ENCODE data around the gene SYCP2L. TPM values are rescaled to one million over a fixed set of nuclear protein-coding genes. Genes with fewer than 3 reads are reported as not detected.
"Not testable (repeated sequence)": the region's sequence is repeated elsewhere in the genome, so short reads cannot be mapped to it uniquely, and the experiment has no call there.

The SYCP2L gene
- total and polyA plus RNA-seq, 8 donors, result 1.1 to 2.3 (median 1.4) TPM

DNA sequence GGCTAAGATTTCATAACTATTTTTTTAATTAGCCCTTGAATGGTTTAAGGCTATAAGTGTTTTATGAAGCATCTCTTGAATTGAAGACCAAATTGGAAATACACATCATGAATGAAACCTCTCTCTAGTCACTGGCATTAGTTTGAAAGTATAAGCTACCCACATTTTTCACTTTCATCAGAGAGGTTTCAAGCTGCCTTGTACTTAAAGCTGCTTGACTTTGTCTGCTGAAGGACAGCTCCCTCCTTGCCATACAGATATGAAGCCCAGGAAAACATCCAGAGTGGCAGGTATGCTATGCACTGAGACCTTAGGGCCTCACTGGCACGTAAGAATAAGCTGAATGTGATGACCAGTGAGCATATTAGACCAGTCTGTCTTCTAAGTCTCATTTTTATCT is 94.6 kb downstream of the SYCP2L start:
- no peak overlapping the region for H3K27ac ChIP-seq
- DNase-seq (no peak), ATAC-seq (no peak), FAIRE-seq (no peak)
- intact Hi-C loops (cut with DNase I), result no loop called here
- H3K4me1 ChIP-seq, result no peaks in the 10 kb centered on the region
- no peaks in the 10 kb centered on the region for H3K9me3 ChIP-seq
- WGBS, 2 donors, result 83 to 85% methylated on average over 1 of the region's 1 CpG
- H3K4me3 ChIP-seq, result no peak overlapping the region
- no peaks in the 10 kb centered on the region for H3K36me3 ChIP-seq
- TF ChIP-seq, protein P1, sequence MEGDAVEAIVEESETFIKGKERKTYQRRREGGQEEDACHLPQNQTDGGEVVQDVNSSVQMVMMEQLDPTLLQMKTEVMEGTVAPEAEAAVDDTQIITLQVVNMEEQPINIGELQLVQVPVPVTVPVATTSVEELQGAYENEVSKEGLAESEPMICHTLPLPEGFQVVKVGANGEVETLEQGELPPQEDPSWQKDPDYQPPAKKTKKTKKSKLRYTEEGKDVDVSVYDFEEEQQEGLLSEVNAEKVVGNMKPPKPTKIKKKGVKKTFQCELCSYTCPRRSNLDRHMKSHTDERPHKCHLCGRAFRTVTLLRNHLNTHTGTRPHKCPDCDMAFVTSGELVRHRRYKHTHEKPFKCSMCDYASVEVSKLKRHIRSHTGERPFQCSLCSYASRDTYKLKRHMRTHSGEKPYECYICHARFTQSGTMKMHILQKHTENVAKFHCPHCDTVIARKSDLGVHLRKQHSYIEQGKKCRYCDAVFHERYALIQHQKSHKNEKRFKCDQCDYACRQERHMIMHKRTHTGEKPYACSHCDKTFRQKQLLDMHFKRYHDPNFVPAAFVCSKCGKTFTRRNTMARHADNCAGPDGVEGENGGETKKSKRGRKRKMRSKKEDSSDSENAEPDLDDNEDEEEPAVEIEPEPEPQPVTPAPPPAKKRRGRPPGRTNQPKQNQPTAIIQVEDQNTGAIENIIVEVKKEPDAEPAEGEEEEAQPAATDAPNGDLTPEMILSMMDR (IDR thresholded peaks at IDR 0.05), result no peak
- H3K27me3 ChIP-seq, result no peaks in the 10 kb centered on the region

DNA sequence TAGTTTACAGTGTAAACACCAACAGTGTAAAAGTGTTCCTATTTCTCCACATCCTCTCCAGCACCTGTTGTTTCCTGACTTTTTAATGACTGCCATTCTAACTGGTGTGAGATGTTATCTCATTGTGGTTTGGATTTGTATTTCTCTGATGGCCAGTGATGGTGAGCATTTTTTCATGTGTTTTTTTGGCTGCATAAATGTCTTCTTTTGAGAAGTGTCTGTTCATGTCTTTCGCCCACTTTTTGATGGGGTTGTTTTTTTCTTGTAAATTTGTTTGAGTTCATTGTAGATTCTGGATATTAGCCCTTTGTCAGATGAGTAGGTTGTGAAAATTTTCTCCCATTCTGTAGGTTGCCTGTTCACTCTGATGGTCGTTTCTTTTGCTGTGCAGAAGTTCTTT is 98.1 kb downstream of the SYCP2L start:
- H3K27me3 ChIP-seq; H3K9me3 ChIP-seq; ATAC-seq; H3K4me1 ChIP-seq; H3K27ac ChIP-seq; H3K4me3 ChIP-seq; H3K36me3 ChIP-seq; DNase-seq; intact Hi-C loops (cut with DNase I); FAIRE-seq: not testable (repeated sequence)
- 25 to 90% methylated on average over 1 to 2 of the region's 2 CpGs for WGBS, 2 donors

DNA sequence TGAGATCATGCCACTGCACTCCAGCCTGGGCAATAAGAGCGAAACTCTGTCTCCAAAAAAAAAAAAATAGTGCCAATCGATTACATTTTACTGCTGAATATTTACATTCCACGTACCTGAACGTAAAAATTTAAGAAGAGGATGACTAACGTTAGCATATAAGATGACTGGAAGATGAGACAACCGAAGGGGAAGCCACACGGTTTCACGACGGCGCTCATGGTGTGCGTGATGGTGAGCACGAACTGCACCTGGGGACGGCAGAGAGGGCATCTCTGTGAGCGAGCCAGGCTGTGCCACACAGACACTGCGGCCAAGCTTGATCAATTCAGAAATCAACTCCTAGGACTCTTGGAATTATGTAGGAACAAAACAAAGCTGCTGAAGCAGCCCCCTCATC is 102.7 kb downstream of the SYCP2L start:
- H3K27ac ChIP-seq, result no peak overlapping the region
- FAIRE-seq (no peak), DNase-seq (no peak), ATAC-seq (no peak)
- intact Hi-C loops (cut with DNase I), result no loop called here
- H3K9me3 ChIP-seq, result no peaks in the 10 kb centered on the region
- no peaks in the 10 kb centered on the region for H3K27me3 ChIP-seq
- H3K36me3 ChIP-seq, result no peaks in the 10 kb centered on the region
- H3K4me3 ChIP-seq, result no peak overlapping the region
- H3K4me1 ChIP-seq, result no peaks in the 10 kb centered on the region
- TF ChIP-seq, protein P1 (IDR thresholded peaks at IDR 0.05), result no peak
- 85 to 94% methylated on average over 15 of the region's 15 CpGs for WGBS, 2 donors

DNA sequence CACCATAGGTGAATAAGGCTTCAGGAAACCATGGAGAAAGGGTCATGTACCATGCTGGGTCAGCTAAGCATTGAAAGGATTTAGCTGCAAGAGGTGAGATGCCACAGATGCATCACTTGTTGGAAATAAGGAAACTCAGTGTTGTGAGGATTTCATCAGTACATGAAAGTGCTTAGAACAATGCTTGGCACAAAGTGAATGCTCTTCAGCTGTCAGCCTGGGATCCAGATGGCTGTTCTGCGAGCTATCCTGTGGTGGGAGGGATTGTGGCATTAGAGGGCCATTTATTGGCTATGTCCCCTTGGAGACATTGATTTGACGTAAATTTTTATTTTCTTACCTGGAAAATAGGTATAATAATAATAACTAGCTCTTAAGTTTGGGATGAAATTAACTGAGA is 104.3 kb downstream of the SYCP2L start:
- Histone ChIP-seq H3K4me1 (no peaks in the 10 kb centered on the region), H3K27me3 (no peaks in the 10 kb centered on the region), H3K4me3 (no peak overlapping the region), H3K9me3 (no peaks in the 10 kb centered on the region), H3K27ac (no peak overlapping the region), H3K36me3 (no peaks in the 10 kb centered on the region)
- 42 to 51% methylated on average over 2 of the region's 2 CpGs for WGBS, 2 donors
- intact Hi-C loops (cut with DNase I), result no loop called here
- DNase-seq (no peak), FAIRE-seq (no peak), ATAC-seq (no peak)
- TF ChIP-seq, protein P1 (IDR thresholded peaks at IDR 0.05), result no peak

DNA sequence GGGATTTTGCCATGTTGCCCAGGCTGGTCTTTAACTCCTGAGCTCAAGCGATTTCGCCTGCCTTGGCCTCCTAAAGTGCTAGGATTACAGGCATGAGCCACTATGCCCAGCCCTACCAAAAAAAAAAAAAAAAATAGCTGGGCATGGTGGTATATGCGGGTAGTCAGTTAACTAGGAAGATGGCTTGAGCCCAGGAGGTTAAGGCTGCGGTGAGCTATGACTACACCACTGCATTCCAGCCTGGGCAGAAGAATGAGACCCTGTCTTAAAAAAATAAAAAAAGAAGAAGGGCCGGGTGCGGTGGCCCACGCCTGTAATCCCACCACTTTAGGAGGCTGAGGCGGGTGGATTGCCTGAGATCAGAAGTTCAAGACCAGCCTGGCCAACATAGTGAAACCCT is 107.0 kb downstream of the SYCP2L start:
- H3K36me3 ChIP-seq, result no peaks in the 10 kb centered on the region
- ATAC-seq, result no peak
- intact Hi-C loops (cut with DNase I), result no loop called here
- TF ChIP-seq, protein P1 (IDR thresholded peaks at IDR 0.05), result no peak
- DNase-seq, result no peak
- H3K27me3 ChIP-seq, result no peaks in the 10 kb centered on the region
- H3K4me1 ChIP-seq, result no peaks in the 10 kb centered on the region
- 89 to 92% methylated on average over 8 of the region's 8 CpGs for WGBS, 2 donors
- FAIRE-seq, result no peak
- no peak overlapping the region for H3K4me3 ChIP-seq
- H3K9me3 ChIP-seq, result no peaks in the 10 kb centered on the region
- no peak overlapping the region for H3K27ac ChIP-seq

Data from pancreas (tissue), 10 donors.